Mesenchymal stem cell (in vitro differentiated cells and primary cell): ENCODE results near the gene LRRC75A.
"Not testable (repeated sequence)": the region's sequence is repeated elsewhere in the genome, so short reads cannot be mapped to it uniquely, and the experiment has no call there.

Experiments used
- DNase-seq: peaks from one replicate; pipeline ENCODE4 v3.0.0-alpha.2; 2013
- H2AFZ ChIP-seq: one replicate; pipeline ENCODE4 v1.6.1; 2013; ENCODE audit warnings: low read depth, mild to moderate bottlenecking, control low read depth, inconsistent platforms, low read length, moderate library complexity
- H2AK5ac ChIP-seq: 2 replicates; pipeline ENCODE4 v1.6.1; 2013; ENCODE audit warnings: low read length, moderate library complexity, mild to moderate bottlenecking, inconsistent platforms; ENCODE audit not compliant: severe bottlenecking
- H2BK120ac ChIP-seq: one replicate; pipeline ENCODE4 v1.6.1; 2013; ENCODE audit warnings: low read depth, mild to moderate bottlenecking, inconsistent platforms, low read length, moderate library complexity
- H2BK12ac ChIP-seq, 2 experiments: one replicate each; pipeline ENCODE4 v1.6.1; 2013; ENCODE audit warnings: inconsistent platforms in 2 of 2, low read length in 2 of 2, mild to moderate bottlenecking in 2 of 2, moderate library complexity in 2 of 2, control low read depth in 1 of 2
- H2BK15ac ChIP-seq: one replicate; pipeline ENCODE4 v1.6.1; 2013; ENCODE audit warnings: mild to moderate bottlenecking, low read depth, inconsistent platforms; ENCODE audit not compliant: poor library complexity, severe bottlenecking
- H2BK5ac ChIP-seq: 2 replicates; pipeline ENCODE4 v1.6.1; 2013; ENCODE audit warnings: low read depth, mild to moderate bottlenecking, low read length, control low read depth, inconsistent platforms; ENCODE audit not compliant: poor library complexity, severe bottlenecking
- H3K14ac ChIP-seq, 2 experiments: one replicate each; pipeline ENCODE4 v1.6.1; 2013; ENCODE audit warnings: inconsistent platforms in 2 of 2, low read length in 2 of 2, control low read depth in 1 of 2, mild to moderate bottlenecking in 1 of 2, moderate library complexity in 1 of 2
- H3K18ac ChIP-seq, 2 experiments: one replicate each; pipeline ENCODE4 v1.6.1; 2013; ENCODE audit warnings: inconsistent platforms in 2 of 2, low read length in 2 of 2, control low read depth in 1 of 2, low read depth in 1 of 2, mild to moderate bottlenecking in 1 of 2
- H3K23ac ChIP-seq, 2 experiments: one replicate each; pipeline ENCODE4 v1.6.1; 2013; ENCODE audit warnings: inconsistent platforms in 2 of 2, low read length in 2 of 2, mild to moderate bottlenecking in 2 of 2, moderate library complexity in 2 of 2, control low read depth in 1 of 2
- H3K27ac ChIP-seq: 2 replicates; pipeline ENCODE4 v1.5.1; 2013; ENCODE audit warnings: mild to moderate bottlenecking, moderate library complexity, low read length, control low read depth, inconsistent platforms; ENCODE audit not compliant: poor library complexity, severe bottlenecking
- H3K27me3 ChIP-seq, 2 experiments: 2 replicates each; pipeline versions ENCODE4 v1.6.1 to v1.7.0; 2013; ENCODE audit warnings: low read length in 2 of 2, mild to moderate bottlenecking in 2 of 2, moderate library complexity in 2 of 2, control low read depth in 1 of 2, inconsistent platforms in 1 of 2; ENCODE audit not compliant: control insufficient read depth in 1 of 2, insufficient read depth in 1 of 2
- H3K36me3 ChIP-seq, 2 experiments: 2 replicates each; pipeline versions ENCODE4 v1.6.1 to v1.7.0; 2013; ENCODE audit warnings: low read length in 2 of 2, control low read depth in 1 of 2, inconsistent platforms in 1 of 2, low read depth in 1 of 2, mild to moderate bottlenecking in 1 of 2; ENCODE audit not compliant: insufficient read depth in 2 of 2, control insufficient read depth in 1 of 2
- H3K4ac ChIP-seq, 2 experiments: one replicate each; pipeline ENCODE4 v1.6.1; 2013; ENCODE audit warnings: inconsistent platforms in 2 of 2, low read length in 2 of 2, mild to moderate bottlenecking in 2 of 2, moderate library complexity in 2 of 2, control low read depth in 1 of 2, low read depth in 1 of 2
- H3K4me1 ChIP-seq: 2 replicates; pipeline ENCODE4 v1.6.1; 2013; ENCODE audit warnings: low read depth, low read length, control low read depth; ENCODE audit not compliant: control insufficient read depth, insufficient read depth
- H3K4me2 ChIP-seq: 2 replicates; pipeline ENCODE4 v1.6.1; 2013; ENCODE audit warnings: low read length, mild to moderate bottlenecking, inconsistent platforms; ENCODE audit not compliant: poor library complexity, severe bottlenecking
- H3K4me3 ChIP-seq, 2 experiments: 2 replicates each; pipeline versions ENCODE4 v1.5.1 to v1.7.0; 2013; ENCODE audit warnings: low read length in 2 of 2, mild to moderate bottlenecking in 2 of 2, control low read depth in 1 of 2, low read depth in 1 of 2; ENCODE audit not compliant: insufficient read depth in 1 of 2
- H3K79me1 ChIP-seq: replicated peaks from 2 replicates; pipeline ENCODE4 v1.6.1; 2013; ENCODE audit warnings: mild to moderate bottlenecking, control low read depth, low read length, inconsistent platforms; ENCODE audit not compliant: poor library complexity, severe bottlenecking
- H3K9ac ChIP-seq: 2 replicates; pipeline ENCODE4 v1.7.0; 2013; ENCODE audit warnings: mild to moderate bottlenecking, low read length, moderate library complexity
- H3K9me3 ChIP-seq: 2 replicates; pipeline ENCODE4 v1.7.0; 2013; ENCODE audit warnings: mild to moderate bottlenecking, low read length; ENCODE audit not compliant: control insufficient read depth
- H4K8ac ChIP-seq: one replicate; pipeline ENCODE4 v1.6.1; 2013; ENCODE audit warnings: inconsistent platforms, mild to moderate bottlenecking, low read length, moderate library complexity
- H4K91ac ChIP-seq: one replicate; pipeline ENCODE4 v1.6.1; 2013; ENCODE audit warnings: mild to moderate bottlenecking, low read length, inconsistent platforms
- WGBS: methylation state at CpG from one replicate; pipeline ENCODE4 v1.1.7; 2013; ENCODE audit warnings: mixed read lengths; 5-methylcytosine and 5-hydroxymethylcytosine counted together

LRRC75A gene

GRCh38 chr17:16407911-16408588, 83.9 kb downstream of the LRRC75A start:
- Histone ChIP-seq H3K18ac (peak overlapping the region; percentile 18 to 62), H3K27ac (peak overlapping the region; percentile 50), H3K14ac (peak overlapping the region in 1 of 2 experiments; percentile 11), H3K36me3 (no peaks in the 10 kb centered on the region), H2AK5ac (no peak overlapping the region), H2BK5ac (no peak overlapping the region), H2BK15ac (peak overlapping the region; percentile 93), H3K4me1 (peaks cover 18% of the 10 kb centered on the region), H2AFZ (peak overlapping the region; percentile 52), H2BK12ac (peak overlapping the region in 1 of 2 experiments; percentile 61), H4K91ac (peak overlapping the region; percentile 83), H4K8ac (peak overlapping the region; percentile 37), H3K79me1 (no peaks in the 10 kb centered on the region), H3K9me3 (no peaks in the 10 kb centered on the region), H3K27me3 (no peaks in the 10 kb centered on the region), H3K9ac (no peak overlapping the region), H3K23ac (no peak overlapping the region), H3K4me2 (no peak overlapping the region), H3K4me3 (no peak overlapping the region), H2BK120ac (no peak overlapping the region), H3K4ac (no peak overlapping the region)
- 58% methylated on average over 14 of the region's 14 CpGs for WGBS
- DNase-seq, result peak; percentile 75

GRCh38 chr17:16406742-16407674, 85.0 kb downstream of the LRRC75A start:
- H4K91ac ChIP-seq, result peak overlapping the region; percentile 91
- H3K27ac ChIP-seq, result no peak overlapping the region
- peak overlapping the region in 1 of 2 experiments; percentile 91 for H3K14ac ChIP-seq
- no peak overlapping the region for H2AK5ac ChIP-seq
- DNase-seq, result peak; percentile 37
- 8% methylated on average over 60 of the region's 67 CpGs for WGBS
- H3K4me3 ChIP-seq, result peak overlapping the region; percentile 62 to 81
- peak overlapping the region; percentile 33 for H2AFZ ChIP-seq
- H4K8ac ChIP-seq, result peak overlapping the region; percentile 97
- no peak overlapping the region for H2BK5ac ChIP-seq
- peak overlapping the region; percentile 95 for H3K4me2 ChIP-seq
- H3K27me3 ChIP-seq, result no peaks in the 10 kb centered on the region
- H3K9me3 ChIP-seq, result no peaks in the 10 kb centered on the region
- H3K23ac ChIP-seq, result no peak overlapping the region
- peak overlapping the region; percentile 95 for H2BK15ac ChIP-seq
- no peaks in the 10 kb centered on the region for H3K79me1 ChIP-seq
- H3K18ac ChIP-seq, result peak overlapping the region; percentile 86 to 89
- H2BK120ac ChIP-seq, result peak overlapping the region; percentile 91
- peak overlapping the region; percentile 84 for H3K9ac ChIP-seq
- H3K4me1 ChIP-seq, result peaks cover 18% of the 10 kb centered on the region
- H2BK12ac ChIP-seq, result peak overlapping the region; percentile 72 to 75
- H3K36me3 ChIP-seq, result no peaks in the 10 kb centered on the region
- peak overlapping the region; percentile 6 to 46 for H3K4ac ChIP-seq

- H2AFZ ChIP-seq, H2AK5ac ChIP-seq, H3K23ac ChIP-seq, H3K14ac ChIP-seq, H3K9me3 ChIP-seq, H3K4ac ChIP-seq, H3K9ac ChIP-seq, H4K91ac ChIP-seq, H2BK5ac ChIP-seq, H2BK12ac ChIP-seq, H3K4me2 ChIP-seq, H3K27ac ChIP-seq, DNase-seq, H2BK15ac ChIP-seq, H3K27me3 ChIP-seq, H3K4me3 ChIP-seq, H3K36me3 ChIP-seq, H3K79me1 ChIP-seq: not testable (repeated sequence)
- Histone ChIP-seq H4K8ac (peak overlapping the region; percentile 12), H3K4me1 (peaks cover 18% of the 10 kb centered on the region), H3K18ac (peak overlapping the region in 1 of 2 experiments; percentile 57), H2BK120ac (peak overlapping the region; percentile 27)
- 99% methylated on average over 7 of the region's 9 CpGs for WGBS
These were observed 88.1 kb downstream of the LRRC75A start for GRCh38 chr17:16403847-16404246.
